ACHN (cell line): Measurements from ENCODE around the gene PRKAR1B.
"Not testable (repeated sequence)": the region's sequence is repeated elsewhere in the genome, so short reads cannot be mapped to it uniquely, and the experiment has no call there.

Experiments used
- DNase-seq: peaks from one replicate; pipeline ENCODE4 v3.0.0-alpha.2; 2015
- in situ Hi-C: cut with HindIII; loops from 2 replicates; pipeline ENCODE4 v1.10.0; 2017; ENCODE audit warnings: low sequenced_read_pairs, low pct_ligation_motif_present, low pct_unique_long_range_greater_than_20kb

PRKAR1B gene

DNA sequence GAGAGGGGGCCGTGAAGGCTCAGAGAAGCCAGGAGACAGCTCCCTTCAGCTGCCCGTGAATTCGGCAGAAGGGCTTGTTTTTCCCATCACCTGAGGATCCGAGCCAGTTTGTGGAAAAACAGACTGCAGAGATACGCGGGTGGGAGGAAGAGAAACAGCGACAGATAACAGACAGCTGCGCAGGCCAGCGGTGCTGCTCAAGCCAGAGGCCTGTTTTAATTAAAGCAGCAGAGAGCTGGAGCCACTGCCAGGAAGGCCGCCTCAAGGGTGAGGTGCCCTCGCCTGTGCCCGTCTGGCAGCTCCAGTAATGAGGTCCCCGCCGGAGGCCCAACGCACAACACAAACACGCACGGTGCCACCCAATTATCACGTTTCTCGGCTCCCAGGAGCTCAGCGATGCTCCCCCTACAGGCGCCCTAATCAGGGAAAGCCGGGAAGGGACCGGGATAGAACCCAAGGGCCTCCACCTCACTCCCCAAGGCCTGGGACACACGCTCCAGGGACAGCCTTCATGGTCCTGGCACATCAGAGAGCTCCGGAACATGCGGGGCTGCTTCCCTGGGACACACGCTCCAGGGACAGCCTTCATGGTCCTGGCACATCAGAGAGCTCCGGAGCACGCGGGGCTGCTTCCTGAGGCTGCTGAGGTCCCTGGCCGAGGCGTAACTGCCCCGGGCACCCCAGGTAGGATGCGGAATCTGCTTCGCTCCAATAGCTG, 61.2 kb downstream of the PRKAR1B start:
- DNase-seq: no peak
- in situ Hi-C loops: no loop called here

DNA sequence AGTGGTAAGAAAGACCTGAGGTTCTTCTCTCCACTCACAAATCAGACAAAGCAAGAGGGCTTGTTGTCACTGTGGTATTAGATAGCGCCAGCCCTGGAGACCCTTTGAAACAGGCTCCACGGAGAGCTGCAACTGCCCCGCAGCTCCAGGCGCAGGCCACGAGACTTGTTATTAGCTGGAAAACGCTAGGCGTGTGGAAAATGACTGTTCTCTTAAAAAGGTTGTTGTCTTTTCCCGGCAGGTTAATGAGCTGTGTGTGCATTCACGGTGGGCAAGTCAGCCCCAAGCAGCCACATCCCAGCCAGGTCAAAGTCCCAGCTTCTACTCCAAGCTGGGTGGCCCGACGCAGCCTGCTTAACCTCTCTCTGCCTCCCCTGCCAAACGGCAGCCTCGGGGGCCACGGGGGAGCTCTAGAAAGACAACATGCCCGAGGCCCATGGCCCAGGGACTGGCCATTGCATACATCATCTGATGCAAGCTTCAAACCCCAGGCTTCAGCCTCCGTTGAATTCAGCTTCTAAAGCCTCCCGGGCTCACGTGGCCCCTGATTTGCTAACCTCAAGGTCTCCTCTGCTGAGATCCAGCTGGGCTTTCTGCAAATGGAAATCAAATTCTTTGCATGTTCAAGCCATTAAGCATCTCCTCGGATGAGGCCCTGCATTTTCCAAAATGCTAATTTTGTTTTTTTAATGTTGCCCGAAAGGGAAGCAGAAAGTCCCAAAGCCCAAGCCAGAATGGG, 61.9 kb downstream of the PRKAR1B start:
- in situ Hi-C loops: no loop called here
- DNase-seq: no peak

DNA sequence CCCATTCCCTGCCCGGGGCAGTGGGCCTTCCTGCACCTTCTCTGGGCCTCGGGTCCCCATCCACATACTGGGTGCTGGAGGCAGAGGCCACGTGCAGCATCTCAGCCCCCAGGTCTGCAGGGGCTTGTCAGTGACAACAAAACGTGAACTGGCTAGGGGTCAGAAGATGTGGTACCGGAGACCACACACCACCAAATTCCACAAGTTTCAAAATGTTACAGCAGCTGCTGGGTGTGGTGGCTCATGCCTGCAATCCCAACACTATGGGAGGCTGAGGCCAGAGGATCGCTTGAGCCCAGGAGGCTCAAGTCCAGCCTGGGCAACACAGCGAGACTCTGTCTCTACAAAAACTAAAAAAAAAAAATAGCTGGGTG, 62.7 kb downstream of the PRKAR1B start:
- in situ Hi-C loops: no loop called here

DNA sequence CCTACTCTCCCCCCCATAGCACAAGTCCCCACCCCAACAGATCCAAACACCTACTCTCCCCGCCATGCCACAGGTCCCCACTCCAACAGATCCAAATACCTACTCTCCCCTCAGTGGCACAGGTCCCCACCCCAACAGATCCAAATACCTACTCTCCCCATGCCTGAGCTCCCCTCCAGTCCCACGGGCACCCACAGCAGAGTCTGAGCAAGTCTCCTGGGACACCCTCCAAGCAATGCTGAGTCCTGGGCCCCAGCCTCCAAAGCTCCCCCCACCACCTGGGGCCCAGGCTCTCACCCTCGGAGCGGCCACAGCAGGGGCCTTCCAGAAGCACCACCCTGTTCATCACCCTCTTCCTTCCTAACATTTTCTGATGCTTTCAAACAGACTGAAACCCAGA, 64.5 kb downstream of the PRKAR1B start:
- in situ Hi-C loops: no loop called here
- DNase-seq: no peak

More for the DNA sequence above, 62.7 kb downstream of the PRKAR1B start:
- DNase-seq: no peak

DNA sequence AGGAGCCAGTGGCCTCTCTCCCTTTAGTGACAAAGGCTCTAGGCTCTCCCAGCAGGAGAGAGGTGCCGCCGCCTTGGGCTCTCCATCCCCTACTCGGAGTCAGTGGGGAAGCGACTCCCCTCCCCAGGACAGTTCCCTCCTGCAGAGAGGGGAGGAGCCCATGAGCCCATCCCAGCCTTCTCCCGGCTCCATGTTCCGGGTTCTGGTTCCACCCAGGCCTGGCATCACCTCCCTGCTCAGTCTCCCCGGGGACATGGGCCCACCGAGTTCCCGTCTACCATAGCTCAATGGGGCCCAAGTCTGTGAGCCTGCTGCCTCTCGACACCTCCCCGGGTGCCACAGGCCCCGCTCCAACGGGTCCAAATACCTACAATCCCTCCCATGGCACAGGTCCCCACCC, 67.1 kb downstream of the PRKAR1B start:
- in situ Hi-C loops: no loop called here
- no peak for DNase-seq

DNA sequence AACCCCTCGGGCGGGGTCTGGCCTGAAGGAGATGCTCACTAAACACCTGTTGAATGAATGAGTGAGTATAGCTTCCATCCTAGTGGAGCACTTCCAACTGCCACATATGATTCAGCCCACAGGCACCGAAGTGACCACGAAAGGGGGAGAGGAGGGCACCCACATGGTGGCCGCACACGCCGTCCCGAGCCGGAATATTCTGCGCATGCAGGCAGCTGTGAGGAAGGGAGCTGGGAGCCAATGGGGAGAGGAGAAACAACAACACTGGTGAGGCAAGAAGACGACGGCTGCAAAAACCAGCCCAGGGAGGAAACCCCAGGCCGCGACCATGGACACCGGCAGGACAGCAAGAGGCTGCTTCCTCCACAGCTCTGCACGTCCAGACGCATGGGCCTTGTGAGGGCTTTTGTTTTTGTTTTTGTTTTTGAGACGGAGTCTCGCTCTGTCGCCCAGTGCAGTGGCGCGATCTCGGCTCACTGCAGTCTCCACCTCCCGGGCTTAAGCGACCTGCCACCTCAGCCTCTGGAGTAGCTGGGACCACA, 67.7 kb downstream of the PRKAR1B start:
- no peak for DNase-seq
- in situ Hi-C loops: no loop called here

DNA sequence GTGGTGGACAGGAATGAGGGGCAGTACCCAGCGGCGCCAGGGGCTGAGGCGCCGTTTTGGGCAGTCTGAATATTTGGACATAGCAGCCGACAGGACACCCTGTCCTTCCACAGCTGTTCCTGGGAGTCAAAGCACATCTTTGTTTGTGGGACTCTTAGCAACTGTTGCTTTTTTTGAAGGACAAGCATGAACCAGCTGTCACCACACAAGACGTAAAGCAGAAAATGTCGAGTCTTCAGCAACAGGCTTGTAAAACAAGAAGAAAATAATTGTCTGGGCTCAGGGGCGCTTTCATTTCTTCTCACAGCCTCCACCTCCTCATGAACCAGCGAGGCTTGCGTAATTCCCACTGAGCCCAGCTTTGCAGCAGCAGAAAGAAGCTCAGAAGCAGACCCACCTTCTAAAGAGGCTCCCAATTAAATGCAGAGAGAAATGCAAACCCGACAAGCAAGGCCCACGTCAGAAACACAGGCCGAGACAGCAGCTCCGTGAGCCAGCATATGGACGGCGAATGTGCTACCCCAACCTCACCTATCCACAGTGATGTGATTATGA, 69.4 kb downstream of the PRKAR1B start:
- DNase-seq: no peak
- in situ Hi-C loops: no loop called here

DNA sequence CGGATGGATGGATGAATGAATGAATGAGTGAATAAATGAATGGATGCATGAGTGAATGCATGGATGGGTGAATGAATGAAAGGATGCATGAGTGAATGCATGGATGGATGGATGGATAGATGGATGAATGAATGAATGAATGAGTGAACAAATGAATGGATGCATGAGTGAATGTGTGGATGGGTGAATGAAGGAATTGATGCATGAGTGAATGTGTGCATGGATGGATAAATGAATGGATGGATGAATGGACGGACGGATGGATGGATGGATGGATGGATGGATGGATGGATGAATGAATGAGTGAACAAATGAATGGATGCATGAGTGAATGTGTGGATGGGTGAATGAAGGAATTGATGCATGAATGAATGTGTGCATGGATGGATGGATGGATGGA, 70.1 kb downstream of the PRKAR1B start:
- DNase-seq, in situ Hi-C loops: not testable (repeated sequence)

DNA sequence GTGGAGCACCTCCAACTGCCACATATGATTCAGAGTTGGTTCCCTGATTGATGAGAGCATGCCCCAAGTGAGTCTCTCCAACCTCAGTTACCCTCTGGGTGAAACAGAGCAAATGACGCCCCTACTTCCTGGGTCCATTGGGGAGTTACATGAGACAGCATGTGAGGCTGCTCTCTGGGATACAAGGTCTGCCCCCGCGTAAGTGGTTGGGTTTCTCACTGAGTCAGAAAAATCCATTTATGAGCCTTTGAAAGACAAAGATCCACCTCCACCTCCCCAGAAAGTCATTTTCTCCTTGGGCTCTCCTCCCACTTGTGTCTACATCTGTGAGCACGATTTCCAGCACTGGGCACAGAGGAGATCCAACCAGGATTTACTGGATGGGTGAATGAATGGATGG, 71.3 kb downstream of the PRKAR1B start:
- in situ Hi-C loops: no loop called here
- DNase-seq: no peak

DNA sequence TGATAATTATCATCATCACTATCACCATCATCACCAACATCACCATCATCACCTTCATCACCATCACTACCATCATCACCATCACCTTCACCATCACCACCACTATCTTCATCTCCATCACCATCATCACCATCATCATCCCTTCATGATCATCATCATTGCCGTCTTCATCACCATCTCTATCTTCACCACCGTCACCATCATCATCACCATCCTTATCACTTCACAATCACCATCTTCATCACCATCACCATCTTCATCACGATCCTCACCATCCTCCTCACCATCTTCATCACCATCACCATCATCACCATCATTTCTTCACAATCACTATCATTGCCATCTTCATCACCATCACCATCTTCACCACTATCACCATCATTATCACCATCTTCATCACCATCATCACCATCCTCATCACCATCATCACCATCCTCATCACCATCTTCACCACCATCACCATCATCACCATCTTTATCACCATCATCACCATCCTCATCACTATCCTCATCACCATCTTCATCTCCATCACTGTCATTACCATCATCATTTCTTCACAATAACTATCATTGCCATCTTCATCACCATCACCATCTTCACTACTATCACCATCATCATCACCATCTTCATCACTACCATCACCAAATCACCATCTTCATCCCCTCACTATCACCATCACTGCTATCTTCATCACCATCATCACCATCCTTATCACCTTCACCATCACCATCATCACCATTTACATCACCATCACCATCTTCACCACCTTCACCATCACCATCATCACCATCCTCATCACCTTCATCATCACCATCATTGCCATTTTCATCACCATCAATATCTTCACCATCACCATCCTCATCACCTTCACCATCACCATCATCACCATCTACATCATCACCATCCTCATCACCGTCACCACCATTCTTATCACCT, 73.0 kb downstream of the PRKAR1B start:
- no peak for DNase-seq
- in situ Hi-C loops: no loop called here

DNA sequence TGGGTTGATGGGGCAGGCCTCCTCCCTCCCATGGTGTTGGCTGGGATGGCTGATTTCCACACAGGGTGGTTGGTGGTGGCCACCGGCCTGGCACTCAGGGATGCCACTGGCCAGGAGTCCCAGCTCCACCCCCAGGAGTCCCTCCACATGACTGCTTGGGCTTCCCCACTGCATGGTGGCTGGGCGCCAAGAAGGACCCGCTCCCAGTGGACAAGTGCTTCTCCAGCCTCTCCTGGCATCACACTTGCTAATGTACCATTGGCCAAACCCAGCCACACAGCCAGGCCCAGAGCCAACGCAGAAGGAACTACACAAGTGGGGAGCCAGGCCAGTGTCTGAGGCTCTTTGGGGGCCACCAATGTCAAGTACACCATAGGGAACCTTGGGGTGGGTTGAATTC, 74.2 kb downstream of the PRKAR1B start:
- no peak for DNase-seq
- in situ Hi-C loops: no loop called here

DNA sequence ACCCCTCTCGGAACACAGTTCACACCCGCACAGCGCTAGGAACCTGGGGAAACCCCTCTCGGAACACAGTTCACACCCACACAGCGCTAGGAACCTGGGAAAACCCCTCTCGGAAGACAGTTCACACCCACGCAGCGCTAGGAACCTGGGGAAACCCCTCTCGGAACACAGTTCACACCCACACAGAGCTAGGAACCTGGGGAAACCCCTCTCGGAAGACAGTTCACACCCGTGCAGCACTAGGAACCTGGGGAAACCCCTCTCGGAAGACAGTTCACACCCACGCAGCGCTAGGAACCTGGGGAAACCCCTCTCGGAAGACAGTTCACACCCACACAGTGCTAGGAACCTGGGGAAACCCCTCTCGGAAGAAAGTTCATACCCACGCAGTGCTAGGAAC, 74.9 kb downstream of the PRKAR1B start:
- in situ Hi-C loops, DNase-seq: not testable (repeated sequence)

DNA sequence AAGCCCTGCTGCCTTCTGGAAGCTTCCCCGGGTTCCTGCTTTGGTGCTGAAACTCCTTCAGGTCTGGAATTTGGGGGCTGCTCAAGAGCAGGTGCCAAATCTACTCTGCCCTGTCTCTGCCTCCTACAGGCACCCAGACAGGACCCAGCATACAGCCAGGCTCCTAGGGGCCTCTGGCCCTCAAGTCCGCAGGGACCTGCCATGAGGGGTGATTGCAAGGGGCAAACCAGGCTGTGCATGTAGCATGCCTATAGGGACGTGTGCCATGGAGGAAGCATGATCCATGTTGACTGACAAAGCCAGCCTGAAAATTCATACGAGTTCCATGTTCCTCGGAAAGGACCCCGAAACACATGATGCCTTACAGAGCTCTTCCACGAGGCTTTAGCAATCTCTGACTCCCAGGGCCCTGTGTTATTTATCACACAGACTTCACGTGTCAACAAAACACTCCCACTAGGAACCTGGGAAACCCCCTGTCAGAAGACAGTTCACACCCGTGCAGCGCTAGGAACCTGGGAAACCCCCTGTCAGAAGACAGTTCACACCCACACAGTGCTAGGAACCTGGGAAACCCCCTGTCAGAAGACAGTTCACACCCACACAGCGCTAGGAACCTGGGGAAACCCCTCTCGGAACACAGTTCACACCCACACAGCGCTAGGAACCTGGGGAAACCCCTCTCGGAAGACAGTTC, 75.9 kb downstream of the PRKAR1B start:
- DNase-seq: no peak
- in situ Hi-C loops: no loop called here

DNA sequence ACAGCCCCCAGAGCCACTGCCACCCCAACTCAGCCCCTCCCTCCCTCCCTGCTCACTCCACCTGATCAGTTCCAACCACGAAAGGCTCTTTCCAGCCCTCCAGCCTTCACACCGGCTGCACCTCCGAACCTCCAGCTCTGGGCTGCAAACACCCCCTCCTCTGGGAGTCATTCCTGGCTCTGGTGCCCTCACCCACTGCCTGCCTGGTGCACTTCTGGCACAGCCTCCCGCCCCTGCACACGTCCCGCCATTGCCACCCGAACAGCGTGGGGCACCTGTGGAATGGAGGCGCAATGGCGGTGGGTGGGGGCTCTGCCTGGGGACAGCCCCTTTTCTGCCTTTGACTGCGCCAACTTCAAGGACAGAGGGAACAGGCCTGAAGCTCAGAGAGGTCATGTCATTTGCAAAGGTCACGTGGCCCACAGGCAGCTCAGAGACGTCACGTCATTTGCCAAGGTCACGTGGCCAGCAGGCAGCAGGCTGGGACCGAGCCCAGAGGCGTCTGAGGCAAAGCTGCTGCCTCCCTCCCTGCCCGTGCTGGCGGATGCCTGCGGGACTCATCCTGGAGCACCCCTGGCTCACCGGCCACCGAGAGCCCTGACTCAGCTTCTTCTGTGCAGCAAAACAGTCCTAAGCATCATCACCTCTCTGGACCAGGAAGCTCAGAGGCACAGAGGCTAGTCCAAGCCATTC, 76.6 kb downstream of the PRKAR1B start:
- in situ Hi-C loops: no loop called here
- no peak for DNase-seq

DNA sequence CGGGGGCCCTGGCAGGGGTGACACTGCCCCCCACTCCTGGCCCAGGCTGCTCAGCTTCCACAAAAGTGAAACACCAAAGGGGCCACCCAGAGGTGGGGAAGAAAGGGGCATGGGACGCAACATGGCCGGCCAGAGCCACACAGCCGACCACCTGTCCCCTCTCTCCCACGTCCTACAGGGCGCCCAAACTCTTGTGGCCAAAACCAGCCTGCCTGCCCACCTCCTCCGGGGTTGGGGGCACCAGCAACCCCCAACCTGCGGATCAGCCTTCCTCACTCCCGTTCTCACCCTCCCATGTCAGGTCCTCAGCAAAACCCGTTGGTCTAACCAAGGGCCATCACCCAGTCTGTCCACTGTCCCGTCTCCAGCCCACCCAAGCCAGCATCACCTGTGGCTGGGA, 80.1 kb downstream of the PRKAR1B start:
- in situ Hi-C loops: no loop called here
- DNase-seq: no peak

DNA sequence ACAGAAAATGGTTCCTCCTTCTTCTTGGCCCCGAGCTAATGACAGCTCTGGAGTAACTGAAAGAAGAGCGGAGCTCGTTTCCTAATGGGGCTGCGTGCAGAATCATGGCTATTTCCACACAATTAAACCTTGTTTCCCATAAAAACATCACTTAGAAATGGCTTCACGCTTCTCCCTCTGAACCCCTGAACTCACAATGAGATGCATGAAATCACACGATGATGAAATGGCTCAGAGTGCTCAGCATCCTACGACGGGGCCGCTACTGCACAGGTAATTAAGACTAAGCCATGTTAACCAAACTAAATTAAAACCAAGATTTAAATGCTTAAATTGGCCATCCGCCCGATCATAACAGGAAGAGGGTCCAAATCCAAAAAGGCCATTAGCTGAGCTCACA, 80.6 kb downstream of the PRKAR1B start:
- in situ Hi-C loops: no loop called here

DNA sequence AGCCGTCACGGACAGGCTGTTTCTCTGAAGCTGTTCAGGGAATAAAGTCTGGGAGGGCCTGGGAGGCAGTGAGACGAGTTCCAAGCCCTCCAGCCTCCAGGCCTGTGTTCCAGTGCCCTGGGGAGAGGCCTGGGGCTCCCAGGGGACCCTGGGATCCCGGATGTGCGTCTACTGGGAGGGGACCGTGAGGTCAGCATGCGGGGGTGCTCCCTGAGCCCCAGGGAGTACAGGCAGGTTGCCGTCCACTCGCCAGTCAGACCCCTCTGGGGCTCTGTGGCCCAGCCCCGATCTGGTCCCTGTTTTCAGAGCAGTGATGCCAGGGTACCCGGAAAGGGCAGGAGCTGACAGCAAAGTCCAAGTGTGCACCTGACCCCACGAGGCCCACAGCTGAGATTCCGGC, 81.5 kb downstream of the PRKAR1B start:
- in situ Hi-C loops: no loop called here

More for the DNA sequence above, 80.6 kb downstream of the PRKAR1B start:
- DNase-seq: no peak

More for the DNA sequence above, 81.5 kb downstream of the PRKAR1B start:
- no peak for DNase-seq
